K562 (cell line): Measurements from ENCODE around the gene TBX10. TPM values are rescaled to one million over a fixed set of nuclear protein-coding genes. Genes with fewer than 3 reads are reported as not detected.
A peak's percentile ranks its signal among the peaks of the same experiment; 100 is the strongest.

Experiments
- ATAC-seq: fragments of 200-7000 bp; cut with Tn5 transposase; 3 replicates; pipeline ENCODE4 v1.9.1; 2020; ENCODE audit warnings: moderate library complexity
- BruUV-seq: library from RNA; stranded (reverse); fragments of 400-500 nt; replicated peaks from 2 replicates; lab custom pipeline; 2021; lab: Mats Ljungman, UMichigan
- CTCF ChIA-PET: fragments of 300-600 bp; formaldehyde crosslinking; extraction: SDS; loops from one replicate; lab custom pipeline; 2021; ENCODE audit warnings: low intra/inter-chr PET ratio; lab: Yijun Ruan, JAX
- POLR2A ChIA-PET: fragments of 300-600, 350-650 bp; sonication (Branson Sonifier 250); formaldehyde crosslinking; extraction: SDS; loops from one replicate; lab custom pipeline; 2021; ENCODE audit warnings: antibody characterized with exemption, inconsistent platforms; lab: Yijun Ruan, JAX
- DNase-seq, 4 experiments: peaks; one replicate each; pipeline versions ENCODE4 v3.0.0 to v3.0.0-alpha.2; 2011 to 2018; ENCODE audit warnings: low spot score in 3 of 4, mixed read lengths in 3 of 4; ENCODE audit errors: extremely low read depth in 1 of 4
- FAIRE-seq: peaks from 2 replicates; lab custom pipeline; 2011; peaks lifted over from hg19 to GRCh38; lab: Jason Lieb, UNC
- H2AFZ ChIP-seq: 2 replicates; pipeline ENCODE4 v1.6.0; 2011; ENCODE audit warnings: low read depth, low read length, control low read depth, inconsistent platforms
- H3K27ac ChIP-seq: fragments of 200-600 bp; 3 replicates; pipeline ENCODE4 v1.8.0; 2011; ENCODE audit warnings: low read depth, mild to moderate bottlenecking, control low read depth, inconsistent platforms, low read length, moderate library complexity, mixed read lengths; ENCODE audit errors: extremely low read depth
- H3K27me3 ChIP-seq, 2 experiments: fragments of 300-600 bp in 1 of 2; 2 replicates in 1 of 2; 3 replicates in 1 of 2; pipeline versions ENCODE4 v1.6.0 to v1.8.0; 2011; ENCODE audit warnings: inconsistent platforms in 2 of 2, low read length in 2 of 2, mild to moderate bottlenecking in 1 of 2, mixed read lengths in 1 of 2, moderate library complexity in 1 of 2; ENCODE audit not compliant: control insufficient read depth in 2 of 2, insufficient read depth in 2 of 2
- H3K36me3 ChIP-seq: fragments of 300-600 bp; 3 replicates; pipeline ENCODE4 v1.8.0; 2011; ENCODE audit warnings: mild to moderate bottlenecking, low read length, inconsistent platforms; ENCODE audit not compliant: control insufficient read depth, insufficient read depth
- H3K4me1 ChIP-seq, 2 experiments: fragments of 200-600 bp in 1 of 2; replicated peaks in 1 of 2; 2 replicates in 1 of 2; 3 replicates in 1 of 2; pipeline versions ENCODE4 v1.5.1 to v1.8.0; 2011; ENCODE audit warnings: inconsistent platforms in 2 of 2, low read length in 2 of 2, mild to moderate bottlenecking in 1 of 2, mixed read lengths in 1 of 2, moderate library complexity in 1 of 2; ENCODE audit not compliant: control insufficient read depth in 2 of 2, insufficient read depth in 2 of 2
- H3K4me2 ChIP-seq: 2 replicates; pipeline ENCODE4 v1.6.1; 2011; ENCODE audit warnings: low read length, control low read depth, inconsistent platforms, mixed read lengths; ENCODE audit not compliant: insufficient read depth
- H3K4me3 ChIP-seq: fragments of 200-600 bp; sonication (generic), shearing (Covaris generic); 2 replicates; pipeline ENCODE4 v1.5.1; 2016; ENCODE audit warnings: control low read depth, inconsistent platforms
- H3K79me2 ChIP-seq: fragments of 200-600 bp; 3 replicates; pipeline ENCODE4 v1.8.0; 2011; ENCODE audit warnings: low read length, inconsistent platforms; ENCODE audit not compliant: control insufficient read depth, insufficient read depth
- H3K9ac ChIP-seq, 2 experiments: 2 replicates each; pipeline versions ENCODE4 v1.6.0 to v1.6.1; 2011; ENCODE audit warnings: low read depth in 2 of 2, low read length in 2 of 2, control low read depth in 1 of 2, inconsistent platforms in 1 of 2, mild to moderate bottlenecking in 1 of 2, mixed read lengths in 1 of 2; ENCODE audit not compliant: insufficient read depth in 1 of 2
- H3K9me1 ChIP-seq: one replicate; pipeline ENCODE4 v1.6.0; 2011; ENCODE audit warnings: inconsistent platforms, mild to moderate bottlenecking, low read length, moderate library complexity; ENCODE audit not compliant: control insufficient read depth, insufficient read depth
- H3K9me3 ChIP-seq: replicated peaks from 2 replicates; pipeline ENCODE4 v1.5.1; 2011; ENCODE audit warnings: low read depth, low read length, inconsistent platforms; ENCODE audit not compliant: control insufficient read depth, insufficient read depth
- H4K20me1 ChIP-seq: replicated peaks from 2 replicates; pipeline ENCODE4 v1.6.1; 2011; ENCODE audit warnings: low read length, inconsistent platforms, mixed read lengths; ENCODE audit not compliant: control insufficient read depth, insufficient read depth
- CTCF ChIP-seq, 3 experiments: IDR thresholded peaks in 2 of 3; conservative IDR thresholded peaks in 1 of 3; 2 replicates each; pipeline ENCODE4 v1.5.1; 2011 to 2012; ENCODE audit warnings: low read length in 3 of 3, mild to moderate bottlenecking in 3 of 3, control low read depth in 2 of 3, improper control_type of control experiment in 1 of 3, inconsistent platforms in 1 of 3, low read depth in 1 of 3, mixed read lengths in 1 of 3, moderate library complexity in 1 of 3; ENCODE audit not compliant: insufficient read depth in 2 of 3
- FOXJ3 ChIP-seq: sonication (generic); formaldehyde crosslinking; IDR thresholded peaks from 2 replicates; pipeline ENCODE4 v1.4.0; 2020; ENCODE audit warnings: mild to moderate bottlenecking, missing genetic modification reagents
- HOMEZ ChIP-seq: fragments of 250-450 bp; sonication (Bioruptor Pico); IDR thresholded peaks from 2 replicates; pipeline ENCODE4 v1.4.0; 2020; ENCODE audit warnings: mild to moderate bottlenecking, moderate library complexity
- JUN ChIP-seq, 2 experiments: sonication (generic) in 1 of 2; formaldehyde crosslinking in 1 of 2; IDR thresholded peaks; 2 replicates each; pipeline versions ENCODE4 v1.6.1 to v1.8.0; 2012 to 2022; ENCODE audit warnings: borderline replicate concordance in 2 of 2, mild to moderate bottlenecking in 2 of 2, improper control_type of control experiment in 1 of 2, low read depth in 1 of 2, low read length in 1 of 2, missing genetic modification reagents in 1 of 2
- KLF6 ChIP-seq: fragments of 250-450 bp; sonication (Bioruptor Pico); IDR thresholded peaks from 2 replicates; pipeline ENCODE4 v1.4.0; 2020; ENCODE audit warnings: mild to moderate bottlenecking, moderate library complexity, borderline replicate concordance
- MAZ ChIP-seq, 2 experiments: fragments of 450-650 bp in 1 of 2; sonication (generic) in 1 of 2; formaldehyde crosslinking; IDR thresholded peaks in 1 of 2; conservative IDR thresholded peaks in 1 of 2; 2 replicates each; pipeline versions ENCODE4 v1.4.0 to v1.5.0; 2020; ENCODE audit warnings: mild to moderate bottlenecking in 1 of 2, missing genetic modification reagents in 1 of 2
- NFATC3 ChIP-seq: fragments of 450-650 bp; IDR thresholded peaks from 2 replicates; pipeline ENCODE4 v1.6.1; 2017; ENCODE audit warnings: mild to moderate bottlenecking
- NR2F6 ChIP-seq: fragments of 450-650 bp; formaldehyde crosslinking; IDR thresholded peaks from 2 replicates; pipeline ENCODE4 v1.4.0; 2020; ENCODE audit warnings: mild to moderate bottlenecking
- OTX1 ChIP-seq: fragments of 450-650 bp; formaldehyde crosslinking; IDR thresholded peaks from 2 replicates; pipeline ENCODE4 v1.4.0; 2022; ENCODE audit warnings: mild to moderate bottlenecking
- PTRF ChIP-seq: fragments of 450-650 bp; IDR thresholded peaks from 2 replicates; pipeline ENCODE4 v1.6.1; 2016; ENCODE audit warnings: mild to moderate bottlenecking, missing genetic modification characterization, missing compliant biosample characterization
- RAD21 ChIP-seq, 2 experiments: fragments of 250-450 bp in 1 of 2; fragments of 450-650 bp in 1 of 2; sonication (Bioruptor Pico) in 1 of 2; formaldehyde crosslinking in 1 of 2; IDR thresholded peaks in 1 of 2; conservative IDR thresholded peaks in 1 of 2; 2 replicates each; pipeline versions ENCODE4 v1.4.0 to v1.8.0; 2020 to 2022; ENCODE audit warnings: mild to moderate bottlenecking in 2 of 2, moderate library complexity in 1 of 2
- TEAD2 ChIP-seq: fragments of 450-650 bp; IDR thresholded peaks from 2 replicates; pipeline ENCODE4 v1.6.1; 2016; ENCODE audit warnings: missing genetic modification characterization, control low read depth, missing compliant biosample characterization
- TRIM28 ChIP-seq: fragments of 450-650 bp; IDR thresholded peaks from 2 replicates; pipeline ENCODE4 v1.6.1; 2017
- U2AF2 ChIP-seq: fragments of 200-400 bp; formaldehyde crosslinking; optimal IDR thresholded peaks from 2 replicates; pipeline ENCODE3; 2017; ENCODE audit warnings: low read depth, mild to moderate bottlenecking, low read length
- YY1 ChIP-seq, 3 experiments: IDR thresholded peaks; 2 replicates each; pipeline ENCODE4 v1.6.1; 2011; ENCODE audit warnings: low read length in 2 of 3, mild to moderate bottlenecking in 2 of 3, moderate library complexity in 2 of 3, borderline replicate concordance in 1 of 3, control low read depth in 1 of 3, low read depth in 1 of 3; ENCODE audit not compliant: insufficient read depth in 3 of 3, insufficient replicate concordance in 2 of 3, control insufficient read depth in 1 of 3, insufficient read length in 1 of 3; ENCODE audit errors: extremely low read depth in 1 of 3
- ZBED1 ChIP-seq: IDR thresholded peaks from 2 replicates; pipeline ENCODE4 v1.6.1; 2014
- ZC3H8 ChIP-seq: fragments of 450-650 bp; IDR thresholded peaks from 2 replicates; pipeline ENCODE4 v1.6.1; 2017
- WGBS: fragments of 100-300 bp; shearing (Covaris generic); methylation state at CpG from one replicate; pipeline ENCODE4 v1.1.6; 2016; ENCODE audit warnings: low coverage, mixed read lengths; ENCODE audit not compliant: insufficient coverage; ENCODE audit errors: missing lambda C conversion rate; 5-methylcytosine and 5-hydroxymethylcytosine counted together
- in situ Hi-C: fragments of 300-500 bp; cut with MboI; formaldehyde crosslinking; loops from 4 replicates; pipeline ENCODE4 v1.15.0; 2018; ENCODE audit warnings: inconsistent platforms, mixed read lengths
- intact Hi-C: fragments of 100-400 bp; cut with micrococcal nuclease; formaldehyde crosslinking; loops from 2 replicates; pipeline ENCODE4 v1.14.2; 2022
- polyA plus RNA-seq, 8 experiments: library from polyadenylated mRNA; depleted of rRNA in 4 of 8; stranded (reverse) in 5 of 8; unstranded in 3 of 8; fragments of >200 nt; fragmentation: Nextera tagmentation in 2 of 8; fragmentation: Illumina TruSeq in 1 of 8; extraction: Ambion mirVana in 2 of 8; extraction: Trizol in 1 of 8; gene quantifications; 2 replicates each; pipeline versions ENCODE4 v1.2.1 to v1.2.3, GENCODE V29; 2011 to 2014; ENCODE audit warnings: inconsistent platforms in 1 of 8, missing spikeins in 1 of 8
- total RNA-seq, 7 experiments: library from RNA; depleted of rRNA in 6 of 7; stranded (reverse); fragments of >200 nt in 6 of 7; fragmentation: Illumina TruSeq in 2 of 7; extraction: Trizol in 2 of 7; gene quantifications; 2 replicates each; pipeline versions ENCODE4 v1.2.1 to v1.2.3, GENCODE V29; 2011 to 2021; ENCODE audit warnings: low replicate concordance in 1 of 7

TBX10 gene
- total and polyA plus RNA-seq, 9 of the 15 experiments (the other 6 are each of a cell fraction or from before 2014, with no cell fraction given) = not detected

- peak overlapping the region in 1 of 2 experiments; percentile 26; a peak in 1 of 4 replicates for H3K9ac ChIP-seq
- ChIA-PET POLR2A (interaction anchor here (1.1 kb wide), 1 partner anchor 11 kb away, joined by 3 read pairs; no protein-coding TSS in a partner anchor), CTCF (no interaction called here)
- H3K4me1 ChIP-seq = peaks cover 0 to 29% of the 10 kb centered on the region in 2 experiments; a peak in 2 of 5 replicates
- DNase-seq = peak; percentile 30 to 53 (median 42)
- H3K4me2 ChIP-seq = no peak overlapping the region
- H3K9me1 ChIP-seq = no peaks in the 10 kb centered on the region
- 4% methylated on average over 20 of the region's 24 CpGs for WGBS
- intact Hi-C loops = no loop called here
- no peaks in the 10 kb centered on the region for H3K36me3 ChIP-seq
- no peak overlapping the region for H2AFZ ChIP-seq
- ATAC-seq = peak; percentile 74
- H3K9me3 ChIP-seq = 0 out of 2 replicates have a peak, but pooled peaks cover 1% of the 10 kb centered on the region
- no TSS peak for BruUV-seq
- peaks cover 16 to 43% of the 10 kb centered on the region in 2 experiments; a peak in 3 of 5 replicates for H3K27me3 ChIP-seq
- no peak overlapping the region for H3K27ac ChIP-seq
- H4K20me1 ChIP-seq = 0 out of 2 replicates have a peak, but pooled peaks cover 9% of the 10 kb centered on the region
- H3K79me2 ChIP-seq = no peaks in the 10 kb centered on the region
- H3K4me3 ChIP-seq = no peak overlapping the region
- in situ Hi-C loops = loop anchor here (10.0 kb wide), 1 partner anchor 129 kb away; no protein-coding TSS in a partner anchor
- FAIRE-seq = no peak
- TF ChIP-seq HOMEZ (CRISPR knock-in tag) = no peak
- TF ChIP-seq MAZ (CRISPR knock-in tag; conservative IDR thresholded peaks at IDR 0.05 in 1 of 2, IDR thresholded peaks at IDR 0.05 in 1 of 2) = no peak
- TF ChIP-seq ZC3H8 = no peak
- no peak for TF ChIP-seq NFATC3
- no peak for TF ChIP-seq YY1 (IDR thresholded peaks at IDR 0.05; ENCODE audit: borderline replicate concordance in 1 of 3, control insufficient read depth in 1 of 3, extremely low read depth in 1 of 3, insufficient read depth in 3 of 3, insufficient read length in 1 of 3, insufficient replicate concordance in 2 of 3, low read depth in 1 of 3, low read length in 2 of 3)
- no peak for TF ChIP-seq NR2F6 (CRISPR knock-in tag)
- TF ChIP-seq CTCF (IDR thresholded peaks at IDR 0.05 in 2 of 3, conservative IDR thresholded peaks at IDR 0.05 in 1 of 3; ENCODE audit: insufficient read depth in 2 of 3, low read depth in 1 of 3, low read length in 3 of 3) = peak; percentile 39 to 44 (median 40); a peak in 5 of 6 replicates
- TF ChIP-seq FOXJ3 = no peak
- TF ChIP-seq OTX1 = no peak
- TF ChIP-seq TRIM28 = no peak
- no peak for TF ChIP-seq JUN (IDR thresholded peaks at IDR 0.05; ENCODE audit: borderline replicate concordance, low read depth, low read length)
- TF ChIP-seq JUN (CRISPR knock-in tag; IDR thresholded peaks at IDR 0.05; ENCODE audit: borderline replicate concordance) = no peak
- TF ChIP-seq TEAD2 (tag) = no peak
- TF ChIP-seq U2AF2 = no peak
- TF ChIP-seq PTRF (tag) = no peak
- no peak for TF ChIP-seq KLF6 (CRISPR knock-in tag)
- TF ChIP-seq RAD21 (CRISPR knock-in tag; conservative IDR thresholded peaks at IDR 0.05 in 1 of 2, IDR thresholded peaks at IDR 0.05 in 1 of 2) = peak; percentile 28 to 49
- TF ChIP-seq ZBED1 = no peak
These were observed 26.2 kb upstream of the TBX10 start for GRCh38 chr11:67665541-67666302.
